ENCODE results near the gene PARD6A. TPM values are rescaled to one million over a fixed set of nuclear protein-coding genes. Genes with fewer than 3 reads are reported as not detected.

Gene PARD6A
- total and polyA plus RNA-seq, 7 donors = 4.9 to 11.0 (median 6.8) TPM

- DNase-seq = no peak
- no peak overlapping the region for H3K4me3 ChIP-seq
- 90 to 95% (median 94%) methylated on average over 34 of the region's 34 CpGs for WGBS, 3 donors
- no peak for TF ChIP-seq CTCF (IDR thresholded peaks at IDR 0.05)
- no peaks in the 10 kb centered on the region for H3K27me3 ChIP-seq (ENCODE audit: insufficient read depth in 3 of 3, low read length in 2 of 3)
- peaks cover 0 to 36% of the 10 kb centered on the region in 2 donors for H3K36me3 ChIP-seq (ENCODE audit: insufficient read depth in 1 of 2, low read depth in 1 of 2)
- no peak overlapping the region for H3K27ac ChIP-seq
- intact Hi-C loops (cut with DNase I) = no loop called here
- no peak for ATAC-seq
- H3K9me3 ChIP-seq = no peaks in the 10 kb centered on the region
- peaks cover 24% of the 10 kb centered on the region for H3K4me1 ChIP-seq
These were observed 1.3 kb downstream of the PARD6A start for GRCh38 chr16:67661886-67662652.

GRCh38 chr16:67662653-67663010 lies 1.9 kb downstream of the PARD6A start:
- peaks cover 29% of the 10 kb centered on the region for H3K4me1 ChIP-seq
- no peak overlapping the region for H3K27ac ChIP-seq
- DNase-seq = no peak
- no peak for ATAC-seq
- H3K27me3 ChIP-seq (ENCODE audit: insufficient read depth in 3 of 3, low read length in 2 of 3) = no peaks in the 10 kb centered on the region
- H3K36me3 ChIP-seq (ENCODE audit: insufficient read depth in 1 of 2, low read depth in 1 of 2) = peaks cover 0 to 33% of the 10 kb centered on the region in 2 donors
- H3K4me3 ChIP-seq = no peak overlapping the region
- intact Hi-C loops (cut with DNase I) = no loop called here
- TF ChIP-seq CTCF (IDR thresholded peaks at IDR 0.05) = no peak
- no peaks in the 10 kb centered on the region for H3K9me3 ChIP-seq

- Histone ChIP-seq H3K4me3 (no peak overlapping the region), H3K4me1 (peaks cover 30% of the 10 kb centered on the region), H3K36me3 (ENCODE audit: insufficient read depth in 1 of 2, low read depth in 1 of 2) (peaks cover 0 to 28% of the 10 kb centered on the region in 2 donors), H3K27me3 (ENCODE audit: insufficient read depth in 3 of 3, low read length in 2 of 3) (no peaks in the 10 kb centered on the region), H3K9me3 (no peaks in the 10 kb centered on the region), H3K27ac (no peak overlapping the region)
- peak in 1 of 2 donors; percentile 58 for DNase-seq
- WGBS, 3 donors = 78 to 80% (median 79%) methylated on average over 22 to 25 of the region's 25 CpGs
- intact Hi-C loops (cut with DNase I) = no loop called here
- TF ChIP-seq CTCF (IDR thresholded peaks at IDR 0.05) = no peak
- ATAC-seq = no peak
These were observed 2.6 kb downstream of the PARD6A start for GRCh38 chr16:67663151-67663876.

- Histone ChIP-seq H3K4me3 (no peak overlapping the region), H3K27ac (no peak overlapping the region), H3K4me1 (peaks cover 30% of the 10 kb centered on the region), H3K9me3 (no peaks in the 10 kb centered on the region), H3K27me3 (ENCODE audit: insufficient read depth in 3 of 3, low read length in 2 of 3) (no peaks in the 10 kb centered on the region), H3K36me3 (ENCODE audit: insufficient read depth in 1 of 2, low read depth in 1 of 2) (peaks cover 0 to 28% of the 10 kb centered on the region in 2 donors)
- ATAC-seq = no peak
- intact Hi-C loops (cut with DNase I) = no loop called here
- DNase-seq = no peak
- 78 to 89% (median 88%) methylated on average over 6 of the region's 6 CpGs for WGBS, 3 donors
- no peak for TF ChIP-seq CTCF (IDR thresholded peaks at IDR 0.05)
These were observed 3.1 kb downstream of the PARD6A start for GRCh38 chr16:67663877-67664222.
